Stimulated activated CD8-positive, alpha-beta memory T cell treated with anti-CD3 and anti-CD28 coated beads, Interleukin-15, amount 100 ng/mL, for 24 hours (primary cell): Measurements from ENCODE around the gene LATS2.

Source experiments
- DNase-seq: peaks from one replicate; pipeline ENCODE4 v3.0.0-alpha.2; 2020; ENCODE audit warnings: low read depth

Gene LATS2

GRCh38 chr13:21015284-21015683, 46.1 kb downstream of the LATS2 start:
- no peak for DNase-seq

DNA sequence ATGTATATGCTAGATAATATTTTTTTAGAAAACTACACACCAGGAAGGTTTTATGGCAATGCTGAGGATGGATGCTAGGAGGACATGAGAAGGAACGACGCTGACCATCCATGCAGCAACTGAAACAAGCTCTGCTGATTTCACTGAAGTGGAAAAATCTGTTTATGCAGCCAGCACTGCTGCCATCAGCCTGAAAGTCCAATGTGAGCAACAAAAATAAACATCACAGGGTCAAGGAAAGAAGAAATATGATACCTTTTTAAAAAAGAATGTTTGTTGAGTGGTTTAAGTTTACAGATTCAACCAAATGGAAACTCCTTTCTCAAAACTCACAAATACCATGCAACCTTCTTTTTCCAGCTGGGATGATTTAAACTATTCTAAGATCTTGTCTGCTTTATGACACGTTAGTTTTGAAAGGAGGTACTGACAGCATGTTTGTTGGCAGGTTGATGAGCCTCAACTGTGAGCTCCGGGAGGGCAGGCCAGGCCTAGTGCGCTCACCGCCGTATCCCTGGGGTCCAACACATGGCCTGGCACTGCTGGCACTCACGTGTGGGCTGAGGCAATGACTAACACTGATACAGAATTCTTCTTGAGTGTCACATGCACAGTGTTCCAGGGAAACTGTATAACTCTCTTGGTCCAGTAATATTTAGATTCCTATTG, 46.8 kb downstream of the LATS2 start:
- no peak for DNase-seq

DNA sequence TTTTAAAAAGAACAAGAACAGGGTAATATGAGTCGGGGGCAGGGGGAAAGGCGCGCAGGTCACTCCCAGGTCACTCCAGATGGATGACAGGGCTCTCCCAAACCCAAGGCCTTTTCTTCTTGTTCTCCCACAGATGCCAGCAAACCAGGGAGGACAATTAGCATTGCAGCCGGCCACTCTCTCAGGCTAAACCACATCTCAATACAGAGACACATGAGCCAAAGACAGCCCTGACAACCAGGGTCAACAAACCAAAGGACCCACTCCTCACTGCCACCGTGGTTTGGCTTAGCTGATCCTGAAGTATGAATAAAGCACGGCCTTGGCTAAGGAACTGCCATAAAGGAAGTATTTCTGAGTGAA, 47.3 kb downstream of the LATS2 start:
- DNase-seq, result no peak

DNA sequence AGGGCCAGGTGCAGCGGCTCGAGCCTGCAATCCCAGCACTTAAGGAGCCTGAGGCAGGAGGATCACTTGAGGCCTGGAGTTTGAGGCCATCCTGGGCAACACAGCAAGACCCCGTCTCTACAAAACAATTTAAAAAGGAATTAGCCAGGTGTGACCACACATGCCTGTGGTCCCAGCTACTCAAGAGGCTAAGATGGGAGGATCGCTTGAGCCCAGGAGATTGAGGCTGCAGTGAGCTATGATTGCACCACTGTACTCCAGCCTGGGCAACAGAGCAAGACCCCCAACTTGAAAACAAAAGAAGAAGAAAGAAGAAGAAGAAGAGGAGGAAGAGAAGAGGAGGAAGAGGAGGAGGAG, 47.7 kb downstream of the LATS2 start:
- DNase-seq, result no peak

GRCh38 chr13:21012841-21013681, 48.3 kb downstream of the LATS2 start:
- no peak for DNase-seq

GRCh38 chr13:21012211-21012610, 49.2 kb downstream of the LATS2 start:
- no peak for DNase-seq

- no peak for DNase-seq
These were observed 50.0 kb downstream of the LATS2 start for GRCh38 chr13:21011378-21011777.

GRCh38 chr13:21010621-21011020, 50.8 kb downstream of the LATS2 start:
- no peak for DNase-seq

- no peak for DNase-seq
These were observed 52.4 kb downstream of the LATS2 start for GRCh38 chr13:21009036-21009435.

DNA sequence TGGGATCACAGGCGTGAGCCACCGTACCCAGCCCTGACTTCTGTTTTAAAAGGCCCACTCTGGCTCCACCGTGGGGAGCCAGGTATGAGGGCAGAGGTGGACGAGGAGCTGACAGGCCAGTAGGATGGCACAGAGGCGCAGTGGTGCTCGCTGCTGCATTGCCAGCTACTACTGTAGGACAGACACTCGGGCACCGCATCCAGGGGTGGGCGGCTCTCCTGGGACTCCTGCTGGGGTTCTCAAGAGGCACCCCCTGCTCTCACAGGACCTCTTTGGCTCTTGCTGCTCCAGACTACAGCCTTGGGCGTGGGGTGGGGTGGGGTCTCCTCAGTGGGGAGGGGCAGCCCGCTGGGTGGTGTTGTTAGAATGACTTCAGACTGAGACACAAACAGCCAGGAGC, 53.4 kb downstream of the LATS2 start:
- DNase-seq, result no peak

- DNase-seq, result no peak
These were observed 55.0 kb downstream of the LATS2 start for GRCh38 chr13:21006141-21007005.

GRCh38 chr13:21005193-21005592, 56.2 kb downstream of the LATS2 start:
- no peak for DNase-seq

DNA sequence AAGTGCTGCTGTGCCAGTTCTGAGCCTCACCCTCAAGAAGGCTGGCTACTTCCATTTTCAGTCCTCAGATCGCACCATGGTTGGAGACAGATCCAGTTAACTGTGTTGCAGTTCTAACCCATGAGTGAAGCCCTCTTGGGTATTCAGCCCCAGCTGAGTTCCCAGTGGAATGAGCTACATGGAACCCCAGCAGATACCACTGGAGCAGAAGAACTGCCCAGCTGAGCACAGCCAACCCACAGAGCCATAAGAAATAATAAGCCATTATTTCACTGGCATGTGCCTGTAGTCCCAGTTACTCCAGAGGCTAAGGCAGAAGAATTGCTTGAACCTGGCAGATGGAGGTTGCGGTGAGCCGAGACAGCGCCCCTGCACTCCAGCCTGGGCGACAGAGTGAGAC, 59.9 kb downstream of the LATS2 start:
- no peak for DNase-seq

DNA sequence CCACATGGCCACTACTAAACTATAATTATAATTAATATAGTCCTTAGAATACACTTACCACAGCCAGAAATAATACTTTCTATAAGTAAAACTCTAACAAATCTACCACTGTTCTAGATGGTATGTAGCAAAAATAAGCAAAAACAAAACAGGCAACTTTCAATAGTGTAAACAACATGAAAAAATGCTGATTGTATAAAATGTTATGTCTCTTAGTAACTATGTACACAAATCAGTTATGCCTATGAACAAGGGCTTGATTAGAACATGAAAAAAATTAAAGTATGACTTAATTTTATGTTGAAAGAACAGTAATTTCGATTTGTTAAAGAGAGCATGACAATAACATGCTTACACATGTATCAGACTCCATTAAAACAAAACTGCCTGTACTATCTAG, 60.7 kb downstream of the LATS2 start:
- DNase-seq, result no peak

DNA sequence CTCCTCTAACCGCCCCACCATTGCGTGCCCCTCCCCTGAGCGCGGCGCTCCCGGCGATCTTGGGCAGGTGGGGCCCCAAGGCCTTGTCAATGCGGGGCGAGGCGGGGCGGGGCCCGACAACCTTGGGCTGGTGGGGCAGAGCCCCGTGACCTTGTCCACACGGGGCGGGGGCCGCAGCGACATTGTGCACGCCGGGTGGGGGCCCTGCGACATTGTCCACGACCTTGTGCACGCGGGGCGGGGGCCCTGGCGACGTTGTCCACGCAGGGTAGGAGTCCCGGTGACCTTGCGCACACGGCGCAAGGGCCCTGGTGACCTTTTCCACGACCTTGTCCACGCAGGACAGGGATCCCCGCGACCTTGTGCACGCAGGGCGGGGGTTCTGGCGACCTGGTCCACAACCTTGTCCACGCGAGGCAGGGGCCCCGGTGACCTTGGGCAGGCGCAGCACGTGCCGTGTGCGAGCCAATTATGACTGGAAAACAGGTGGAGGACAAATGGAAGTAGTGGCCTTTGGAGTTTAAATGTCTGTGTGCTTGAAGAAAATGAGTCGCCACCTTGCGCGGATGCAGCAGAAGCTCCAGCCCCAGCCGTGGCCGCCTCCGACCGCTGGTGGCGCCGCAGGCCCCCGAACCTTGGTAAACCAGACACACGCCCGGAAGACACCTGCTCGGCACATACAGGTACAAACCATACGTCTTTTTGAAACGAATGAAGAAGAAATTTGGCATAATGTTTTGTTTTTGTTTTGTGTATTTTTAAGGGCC, 62.6 kb downstream of the LATS2 start:
- no peak for DNase-seq

DNA sequence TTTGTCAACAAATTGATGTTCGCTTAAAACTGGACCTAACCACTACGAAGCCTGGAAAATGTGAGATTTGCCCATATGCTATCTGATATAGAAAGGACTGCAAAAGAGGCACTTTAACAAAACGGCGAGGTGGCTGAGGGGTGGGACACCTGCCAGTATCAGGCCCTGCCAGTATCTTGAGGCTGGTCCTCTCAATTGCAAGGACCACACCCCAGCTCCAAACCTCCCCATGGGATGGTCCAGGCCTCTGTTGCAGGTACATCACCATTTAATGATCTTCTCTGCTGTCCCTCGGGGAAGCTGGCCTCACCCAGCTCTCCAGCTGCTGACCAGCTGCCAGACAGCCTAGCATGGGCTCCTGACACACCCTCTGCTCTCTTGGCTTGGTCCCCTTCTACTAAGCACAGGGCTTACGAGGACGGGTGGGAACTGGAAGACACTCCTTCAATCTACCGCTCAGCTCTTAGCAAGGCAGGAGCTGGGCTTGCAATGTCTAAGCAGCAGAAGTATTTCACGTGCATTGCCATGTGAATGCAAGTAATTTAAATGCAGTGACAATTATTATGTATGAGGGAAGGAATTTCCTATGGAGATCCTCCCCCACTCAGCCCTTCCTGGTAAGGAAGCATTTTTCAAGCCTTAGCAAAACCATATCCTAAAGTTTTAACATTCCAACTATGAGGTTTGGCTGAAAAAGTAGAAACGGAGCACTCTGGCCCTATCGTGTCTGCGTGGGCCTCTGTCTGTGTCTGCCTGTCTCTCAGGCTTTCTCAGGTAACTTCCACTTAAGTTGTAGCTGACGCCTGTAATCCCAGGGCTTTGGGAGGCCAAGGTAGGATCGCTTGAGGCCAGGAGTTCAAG, 63.9 kb downstream of the LATS2 start:
- DNase-seq, result no peak

GRCh38 chr13:20995245-20995838, 66.0 kb downstream of the LATS2 start:
- DNase-seq, result no peak

- DNase-seq, result no peak
These were observed 67.0 kb downstream of the LATS2 start for GRCh38 chr13:20994441-20994821.

- no peak for DNase-seq
These were observed 67.5 kb downstream of the LATS2 start for GRCh38 chr13:20993661-20994440.

GRCh38 chr13:20993211-20993610, 68.2 kb downstream of the LATS2 start:
- DNase-seq, result no peak
